ENCODE data around the gene INTS1.
A peak's percentile ranks its signal among the peaks of the same experiment; 100 is the strongest.
"Not testable (repeated sequence)": the region's sequence is repeated elsewhere in the genome, so short reads cannot be mapped to it uniquely, and the experiment has no call there.

INTS1 gene

DNA sequence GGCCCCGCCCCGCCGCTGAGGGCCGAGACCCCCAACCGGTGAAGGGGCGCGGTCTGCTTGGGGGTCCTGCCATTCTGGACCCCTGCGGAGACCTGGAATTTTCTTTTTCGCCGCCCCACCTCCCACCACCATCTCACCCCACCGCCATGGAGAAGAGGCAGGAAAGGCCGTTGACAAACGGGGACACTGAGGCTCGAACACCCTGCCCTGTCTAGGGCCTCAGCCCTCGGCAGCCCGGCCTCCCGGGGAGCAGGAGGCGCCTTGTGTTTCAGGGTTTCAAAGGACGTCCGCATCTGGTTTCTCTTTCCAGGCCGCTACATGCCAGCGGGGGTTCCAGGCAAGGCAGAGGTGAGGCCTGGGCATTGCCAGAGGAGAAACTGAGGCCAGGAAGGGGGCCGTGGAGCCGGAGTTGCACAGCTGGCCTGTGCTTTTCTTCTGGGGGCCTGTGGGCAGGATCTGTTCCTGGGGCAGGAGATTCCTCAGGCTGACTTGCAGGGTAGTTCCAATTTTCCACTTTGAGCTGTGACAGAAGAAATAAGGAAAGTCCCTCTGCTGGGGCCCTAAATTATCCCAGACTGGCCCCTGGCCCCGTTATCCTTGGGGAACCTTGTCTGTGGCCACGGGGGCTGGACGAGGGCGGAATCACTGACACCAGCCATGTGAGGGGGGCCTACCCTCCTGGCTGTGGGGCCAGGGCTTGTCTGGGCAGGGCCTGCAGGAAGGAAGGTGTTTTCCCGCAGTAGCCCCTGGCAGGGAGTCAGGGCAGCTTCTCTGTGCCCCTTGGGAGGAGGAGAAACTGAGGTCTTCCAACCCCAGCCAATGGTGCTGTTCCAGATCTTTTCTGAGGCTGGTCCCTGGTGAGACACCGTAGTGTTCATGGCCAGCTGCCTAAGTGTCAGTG is 44.0 kb downstream of the INTS1 start:
- DNase-seq = no peak

DNA sequence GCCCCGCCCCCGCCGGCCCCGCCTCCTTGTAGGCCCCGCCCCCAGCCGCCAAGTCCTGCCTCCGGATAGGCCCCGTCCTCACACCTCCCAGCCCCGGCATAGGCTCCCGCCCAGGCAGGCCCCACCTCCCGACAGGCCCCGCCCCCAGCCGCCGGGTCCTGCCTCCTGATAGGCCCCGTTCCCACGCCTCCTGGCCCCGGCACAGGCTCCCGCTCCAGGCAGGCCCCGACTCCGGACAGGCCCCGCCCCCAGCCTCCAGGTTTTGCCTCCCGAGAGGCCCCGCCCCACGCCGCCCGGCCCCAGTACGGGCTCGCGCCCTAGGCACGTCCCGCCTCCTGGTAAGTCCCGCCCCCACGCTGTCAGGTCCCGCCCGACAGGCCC is 44.7 kb downstream of the INTS1 start:
- DNase-seq = peak; percentile 89

DNA sequence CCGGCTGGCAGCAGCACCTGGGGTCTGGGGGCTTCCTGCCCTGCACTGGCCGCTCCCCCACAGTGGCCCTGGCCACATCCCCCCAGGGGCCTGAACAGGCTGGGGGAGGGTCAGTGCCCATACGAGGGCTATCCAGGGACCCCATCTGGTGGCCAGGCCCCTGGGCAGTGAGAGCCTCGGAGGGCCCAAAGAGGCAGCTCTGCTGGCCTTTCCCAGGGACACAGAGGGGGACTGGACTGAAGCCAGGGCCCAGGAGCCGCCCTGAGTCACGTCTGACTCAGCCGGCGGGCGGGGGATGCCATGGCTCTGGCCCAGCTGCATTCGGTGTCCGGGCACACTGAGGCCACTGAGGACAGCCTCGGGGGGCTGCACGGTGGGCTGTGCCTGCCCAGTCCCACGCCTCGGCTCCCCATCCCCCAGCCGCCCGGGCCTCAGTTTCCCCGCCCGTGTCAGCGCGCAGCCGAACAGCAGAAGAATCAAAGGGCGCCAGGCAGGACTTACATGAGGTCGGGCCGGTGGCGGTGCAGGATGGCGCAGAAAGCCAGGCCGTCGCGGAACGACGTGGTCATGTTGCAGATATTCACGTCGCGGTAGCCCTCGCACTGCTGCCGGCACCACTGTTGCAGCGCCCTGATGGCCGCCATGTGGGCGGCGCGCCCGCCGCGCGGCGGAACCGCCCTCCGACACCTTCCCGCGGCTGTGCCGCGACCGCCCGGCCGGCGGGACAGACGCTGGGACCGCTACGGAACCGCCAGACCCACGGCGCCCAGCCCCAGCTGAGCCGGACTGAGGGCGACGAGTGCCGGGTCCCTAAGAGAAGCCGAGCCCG is 45.3 kb downstream of the INTS1 start, which contains the start of gene MICALL2:
TSS of gene MICALL2 (minus strand) at position 788 of the 829 bp plus-strand sequence. CDS start at position 644, 144 bp downstream.
- no peak for DNase-seq

DNA sequence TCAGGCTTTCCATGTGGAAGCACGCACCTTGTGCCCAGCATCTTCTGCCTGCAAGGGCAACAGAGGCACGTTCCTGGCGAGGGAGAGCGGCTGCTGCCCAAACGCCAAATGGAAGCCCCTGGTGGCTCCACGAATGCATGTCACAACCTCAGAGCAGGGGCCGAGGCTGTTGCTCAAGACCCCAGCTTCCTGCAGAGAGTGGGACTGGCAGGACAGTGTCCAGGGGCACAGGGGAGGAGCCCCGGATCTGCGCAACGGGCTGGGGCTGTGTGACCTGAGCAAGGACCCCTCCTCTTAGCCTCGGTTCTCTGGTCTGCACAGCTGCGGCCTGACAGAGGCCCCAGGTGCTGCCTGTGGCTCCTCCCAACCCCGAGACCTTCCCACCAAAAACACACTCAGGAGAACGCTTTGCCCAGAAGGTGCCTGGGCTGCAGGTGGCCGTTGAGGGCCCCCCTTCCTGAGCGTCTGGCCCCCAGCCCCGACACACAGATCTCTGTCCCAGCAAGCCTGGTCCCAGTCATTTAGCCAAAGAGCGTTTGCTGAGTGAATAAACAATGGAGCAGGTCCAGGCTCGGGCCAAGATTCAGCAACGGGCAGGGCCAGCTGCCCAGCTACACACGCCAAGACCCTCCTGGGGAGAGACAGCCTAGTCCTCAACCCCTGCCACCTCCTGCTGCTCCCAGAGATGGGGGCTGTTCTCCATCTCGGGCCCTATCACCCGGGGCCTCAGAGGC is 46.1 kb downstream of the INTS1 start:
- DNase-seq = no peak

DNA sequence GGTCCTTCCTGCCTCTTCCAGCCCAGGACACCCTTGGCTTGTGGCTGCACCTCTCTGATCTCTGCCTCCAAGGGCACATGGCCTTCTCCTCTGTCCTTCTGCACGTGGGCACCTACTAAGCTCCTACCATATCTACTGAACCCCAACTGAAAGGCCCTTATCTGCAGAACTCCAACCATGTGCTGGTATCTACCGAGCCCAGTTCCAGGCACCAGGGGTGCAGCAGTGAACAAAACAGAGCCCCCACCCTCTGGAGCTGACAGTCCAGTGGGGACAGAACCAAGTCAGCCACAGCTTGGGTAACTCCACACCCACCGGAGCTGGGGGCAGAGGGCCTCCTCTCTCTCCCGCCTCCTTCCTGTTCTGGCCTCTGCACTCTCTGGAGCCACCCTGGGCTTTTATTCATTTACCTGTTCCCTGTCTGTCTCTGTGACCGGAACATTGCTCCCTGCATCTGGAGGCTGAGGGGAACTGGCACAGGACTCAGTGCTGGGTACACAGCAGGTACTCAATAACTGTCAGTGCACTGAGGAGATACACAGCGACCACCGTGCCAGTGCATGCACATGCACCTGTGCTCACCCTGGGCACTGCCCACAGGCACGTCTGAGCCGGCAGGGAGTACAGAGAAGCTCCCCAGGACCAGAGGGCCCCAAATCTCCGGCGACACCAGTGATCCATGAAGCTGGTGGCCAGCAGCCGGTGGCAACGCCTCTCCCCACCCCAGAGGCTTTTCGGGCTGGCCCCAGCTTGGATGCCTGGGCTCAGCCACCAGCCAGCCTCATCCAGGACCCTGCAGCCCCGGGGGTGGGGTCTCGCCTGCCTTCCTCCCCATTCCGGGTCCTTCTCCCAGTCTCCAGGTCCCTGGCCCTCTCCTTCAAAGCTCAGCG is 46.9 kb downstream of the INTS1 start:
- no peak for DNase-seq

DNA sequence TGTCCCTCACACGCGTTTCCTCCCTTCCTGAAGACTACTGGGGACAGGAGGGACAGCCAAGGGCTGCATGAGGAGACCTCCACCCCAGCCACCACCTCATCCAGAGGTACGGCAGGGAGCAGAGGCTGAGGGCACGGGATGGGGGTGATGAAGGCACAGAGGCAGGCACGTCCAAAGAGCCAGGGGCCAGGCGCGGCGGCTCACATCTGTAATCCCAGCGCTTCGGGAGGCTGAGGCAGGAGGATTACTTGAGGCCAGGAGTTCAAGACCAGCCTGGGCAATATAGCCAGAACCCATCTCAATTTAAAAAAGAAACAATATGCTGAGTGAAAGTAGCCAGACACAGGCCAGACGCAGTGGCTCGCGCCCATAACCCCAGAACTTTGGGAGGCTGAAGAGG is 48.2 kb downstream of the INTS1 start:
- no peak for DNase-seq

DNA sequence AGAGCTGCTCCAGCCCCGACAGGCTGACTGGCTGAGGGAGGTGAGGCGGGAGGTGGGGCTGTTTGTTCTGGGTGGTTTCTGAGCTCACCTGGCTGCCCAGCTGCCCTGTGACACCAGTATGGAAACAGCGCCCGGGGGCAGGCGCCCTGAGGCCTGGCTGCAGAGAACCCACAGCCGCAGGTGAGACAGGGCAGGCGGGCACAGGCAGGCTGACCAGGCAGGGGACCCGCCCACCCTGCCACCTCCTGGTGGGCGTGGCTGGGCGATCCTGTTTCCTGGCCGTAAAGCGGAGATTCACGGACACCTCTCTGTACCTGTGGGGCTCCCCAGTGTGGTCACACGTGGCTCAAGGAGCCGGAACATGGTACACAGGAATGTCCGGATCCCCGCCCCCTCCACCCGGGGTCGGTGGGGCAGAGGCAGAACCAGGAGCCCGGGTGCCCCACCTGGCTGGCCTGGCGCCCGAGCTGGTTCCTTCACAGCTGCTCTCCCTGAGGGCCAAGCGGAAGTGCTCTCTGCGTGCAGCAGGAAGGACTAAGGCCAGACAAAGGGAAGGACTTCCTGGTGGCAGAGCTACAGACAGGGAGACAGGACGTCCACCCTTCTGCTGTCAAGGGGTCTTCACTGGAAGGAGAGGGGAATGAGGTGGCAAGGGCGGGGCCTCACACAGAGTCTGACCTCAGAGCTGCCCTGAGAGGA is 48.8 kb downstream of the INTS1 start:
- DNase-seq = no peak

DNA sequence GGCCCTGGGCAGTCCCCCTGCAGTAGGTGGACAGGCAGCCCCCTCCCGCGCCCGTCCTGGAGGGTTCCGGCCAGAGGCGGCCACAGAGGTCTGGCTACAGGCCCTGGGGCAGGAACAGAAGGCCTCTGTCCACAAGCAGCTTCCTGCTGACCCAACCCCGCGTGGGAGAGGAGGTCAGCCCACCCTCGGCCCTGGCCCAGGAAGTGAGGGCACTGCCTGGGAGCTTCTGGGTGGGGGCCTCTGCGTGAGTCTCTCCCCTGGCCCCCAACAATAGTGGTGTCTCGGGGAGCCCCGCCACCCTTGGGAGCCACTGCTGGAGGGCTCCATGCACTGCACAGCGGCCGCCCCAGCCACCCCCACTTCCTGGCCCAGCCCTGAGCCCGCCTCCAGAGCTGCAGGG is 49.6 kb downstream of the INTS1 start:
- DNase-seq = no peak

DNA sequence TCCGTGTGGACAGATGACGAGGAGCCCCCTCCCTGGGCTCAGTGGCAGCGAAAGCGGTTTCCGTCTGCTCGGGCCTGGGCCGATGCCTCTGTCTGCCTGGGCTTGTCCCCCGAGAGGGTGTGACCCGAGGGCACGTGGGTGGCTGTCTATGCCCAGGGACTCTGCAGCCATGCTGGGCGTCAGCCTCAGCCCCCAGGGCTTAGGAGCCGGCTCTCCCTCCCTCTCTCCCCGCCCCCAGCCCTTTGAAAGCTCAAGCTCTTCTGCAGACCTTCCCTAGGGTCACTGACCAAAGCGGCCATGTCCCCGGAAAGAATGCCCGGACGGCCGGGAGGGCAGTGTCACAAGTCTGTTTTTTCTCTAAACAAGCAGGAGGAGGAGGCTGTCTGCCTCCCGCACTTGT is 52.0 kb downstream of the INTS1 start:
- no peak for DNase-seq

DNA sequence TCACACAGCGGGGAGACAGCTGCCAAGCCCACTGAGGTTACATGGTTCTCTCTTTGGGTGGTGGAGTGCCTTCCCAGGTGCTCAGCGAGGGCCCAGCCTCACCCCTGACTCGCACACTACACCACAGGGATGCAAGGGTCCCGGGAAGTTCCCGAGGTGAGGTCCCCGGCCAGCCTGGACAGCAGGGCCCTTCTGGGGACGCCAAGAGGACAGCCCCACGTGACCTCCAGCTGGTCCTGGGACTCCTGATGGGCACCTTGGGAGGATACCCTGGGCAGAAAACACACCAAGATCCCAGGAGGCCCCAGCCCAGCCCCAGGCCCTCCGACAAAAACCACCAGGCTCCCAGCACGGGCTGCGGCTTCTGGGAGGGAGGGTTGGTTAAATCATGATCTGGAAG is 53.2 kb downstream of the INTS1 start:
- DNase-seq = no peak

DNA sequence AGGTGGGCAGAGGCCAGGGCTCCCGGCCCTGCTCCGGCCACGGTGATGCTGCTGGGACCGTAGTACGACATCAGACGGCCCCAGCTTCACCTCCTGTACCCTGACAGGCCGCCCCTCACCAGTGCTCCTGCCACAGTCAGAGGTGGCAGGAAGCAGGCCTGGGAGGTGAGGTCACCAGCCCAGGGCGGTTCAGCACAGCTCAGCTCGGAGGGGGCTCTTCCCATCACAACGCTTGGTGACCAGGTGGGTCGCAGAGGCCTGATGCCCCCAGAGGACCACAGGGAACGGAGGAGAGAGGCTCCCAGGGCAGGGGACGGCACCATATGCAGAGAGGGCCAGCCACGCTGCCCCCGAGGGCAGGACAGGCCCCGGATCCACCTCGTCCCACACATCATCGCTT is 53.8 kb downstream of the INTS1 start:
- no peak for DNase-seq

DNA sequence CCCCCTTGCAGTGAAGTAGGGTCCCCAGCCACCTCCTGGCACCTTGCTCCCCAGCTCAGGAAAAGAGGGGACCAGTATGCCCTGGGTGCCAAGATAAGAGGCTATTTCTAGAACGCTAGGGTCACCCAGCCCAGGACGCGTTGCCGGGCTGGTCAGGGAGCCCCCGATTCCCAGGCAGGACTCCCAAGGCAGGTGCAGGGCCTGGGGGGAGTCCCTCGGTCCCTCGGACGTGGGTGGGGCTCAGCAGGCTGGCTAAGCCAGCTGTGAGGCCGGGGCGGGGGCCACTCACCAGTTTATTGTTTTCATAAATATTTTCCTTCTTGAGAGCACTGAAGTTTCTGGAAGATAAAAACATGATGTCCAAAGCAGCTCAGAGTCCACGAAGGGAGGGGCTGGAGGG is 54.2 kb downstream of the INTS1 start:
- DNase-seq = no peak

DNA sequence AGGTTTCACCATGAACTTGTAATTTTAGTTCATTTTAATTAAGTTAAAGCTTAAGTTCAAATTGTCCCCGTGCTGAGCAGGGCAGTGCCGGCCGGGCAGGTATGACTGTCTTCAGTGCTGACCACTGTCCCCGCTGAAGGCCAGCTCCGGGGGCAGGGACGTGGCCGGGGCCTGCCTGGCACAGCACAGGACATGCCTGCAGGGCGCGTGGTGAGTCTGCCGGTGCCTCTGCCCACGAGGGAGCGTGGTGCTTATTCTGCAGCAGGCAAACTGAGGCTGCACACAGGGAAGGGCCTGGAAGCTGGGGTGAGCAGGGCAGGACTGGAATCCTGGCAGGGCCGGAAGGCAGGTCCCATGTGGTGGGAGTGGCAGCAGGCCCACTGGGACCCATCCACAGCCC is 54.7 kb downstream of the INTS1 start:
- no peak for DNase-seq

DNA sequence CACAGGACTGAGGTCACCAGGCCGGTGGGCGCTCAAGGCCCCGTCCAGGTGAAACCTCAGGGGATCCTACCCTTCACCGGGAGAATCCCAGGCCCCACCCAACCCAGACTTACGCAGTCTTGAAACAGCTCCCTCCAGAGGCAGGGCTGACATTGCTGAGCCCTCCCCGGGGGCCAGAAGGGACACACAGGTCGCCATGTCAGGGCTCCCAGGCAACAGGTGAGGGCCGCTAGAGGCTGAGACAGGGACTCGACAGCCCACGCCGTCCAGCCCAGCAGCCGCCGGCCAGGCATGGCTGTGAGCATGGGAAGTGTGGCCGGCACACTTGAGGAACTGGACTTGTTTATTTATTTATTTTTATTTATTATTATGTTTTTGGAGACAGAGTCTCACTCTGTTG is 55.2 kb downstream of the INTS1 start:
- DNase-seq = no peak

DNA sequence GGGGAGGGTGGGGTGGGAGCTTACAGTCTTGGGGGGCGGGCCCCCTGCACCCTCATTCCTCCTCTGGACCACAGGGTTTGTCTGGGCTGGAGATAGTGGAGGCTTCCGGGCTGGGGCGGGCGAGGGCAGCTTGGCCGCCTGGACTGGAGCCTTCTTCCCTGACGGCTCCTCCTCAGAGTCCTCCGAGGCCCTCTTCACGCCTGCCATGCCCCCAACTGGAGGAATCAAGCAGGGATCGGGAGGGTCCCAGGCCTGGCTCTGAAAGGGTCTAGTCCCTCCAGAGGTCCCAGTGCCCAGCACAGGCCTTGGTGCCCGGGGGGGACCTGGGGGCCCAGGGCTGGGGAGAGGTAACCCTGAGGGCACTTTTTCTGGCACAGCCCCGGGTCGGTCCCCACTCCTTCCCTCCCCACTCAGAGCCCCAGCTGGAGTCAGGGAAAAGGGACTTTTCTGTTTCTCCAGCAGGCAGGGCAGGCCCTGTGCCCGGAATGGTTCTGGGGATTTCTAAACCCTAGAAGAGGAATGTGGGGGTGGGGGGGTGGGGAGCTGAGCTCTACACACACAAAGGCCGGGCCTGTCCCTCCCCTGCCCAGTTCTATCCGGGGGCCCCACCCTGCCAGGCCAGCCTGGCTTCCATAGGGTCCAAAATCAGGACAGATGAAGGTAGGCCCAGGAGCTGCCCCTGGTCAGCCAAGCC is 56.5 kb downstream of the INTS1 start:
- no peak for DNase-seq

DNA sequence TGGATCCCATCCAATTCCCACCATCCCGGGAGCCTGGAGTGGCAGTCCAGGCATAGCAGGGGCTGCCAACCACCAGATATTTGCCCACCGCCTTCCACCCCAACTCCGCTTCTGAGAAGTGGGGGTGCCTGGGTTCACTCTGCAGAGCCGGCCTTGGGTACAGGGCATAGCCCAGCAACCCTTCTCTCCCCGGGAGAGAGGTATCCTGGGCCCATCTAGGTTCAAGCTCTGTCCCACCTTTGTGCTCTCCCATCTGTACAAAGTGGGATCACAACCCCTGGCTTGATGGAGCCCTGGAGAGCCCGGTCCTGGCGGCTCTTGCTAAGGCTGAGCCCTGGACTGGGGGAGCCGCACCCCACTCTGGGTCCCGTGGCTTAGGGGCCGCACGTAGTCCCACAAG is 57.1 kb downstream of the INTS1 start:
- no peak for DNase-seq

DNA sequence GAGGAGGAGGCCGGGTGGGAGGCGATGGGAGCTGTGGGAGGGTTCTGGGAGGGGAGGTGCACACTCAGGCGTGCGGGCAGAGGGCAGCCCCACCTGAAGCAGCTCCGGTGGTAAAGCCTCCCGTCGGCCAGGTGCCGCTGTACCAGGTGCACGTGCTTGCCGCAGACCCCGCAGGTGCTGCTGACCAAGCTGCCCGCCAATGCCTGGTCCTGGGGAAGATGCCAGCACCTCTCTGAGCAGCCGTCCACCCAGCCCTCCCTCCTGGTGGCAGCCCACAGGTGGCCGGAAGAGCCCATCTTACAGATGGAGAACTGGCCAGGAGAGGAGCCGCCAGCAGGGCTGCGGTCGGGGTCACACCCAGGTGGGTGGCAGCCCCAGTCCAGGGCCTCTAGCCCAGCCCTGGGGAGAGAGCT is 57.6 kb downstream of the INTS1 start:
- no peak for DNase-seq

DNA sequence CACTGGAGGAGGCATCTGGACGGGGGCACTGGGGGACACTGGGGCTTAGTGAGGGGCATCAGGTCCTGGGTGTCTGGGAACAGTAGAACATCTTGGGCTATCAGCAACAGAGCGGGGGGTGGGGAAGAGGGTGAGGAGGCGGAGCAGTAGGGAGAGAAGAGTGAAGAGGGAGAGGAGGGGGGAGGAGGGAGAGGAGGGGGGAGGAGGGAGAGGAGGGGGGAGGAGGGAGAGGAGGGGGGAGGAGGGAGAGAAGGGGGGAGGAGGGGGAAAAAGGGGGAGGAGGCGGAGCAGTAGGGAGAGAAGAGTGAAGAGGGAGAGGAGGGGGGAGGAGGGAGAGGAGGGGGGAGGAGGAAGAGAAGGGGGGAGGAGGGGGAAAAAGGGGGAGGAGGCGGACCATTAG is 58.2 kb downstream of the INTS1 start:
- DNase-seq = not testable (repeated sequence)

DNA sequence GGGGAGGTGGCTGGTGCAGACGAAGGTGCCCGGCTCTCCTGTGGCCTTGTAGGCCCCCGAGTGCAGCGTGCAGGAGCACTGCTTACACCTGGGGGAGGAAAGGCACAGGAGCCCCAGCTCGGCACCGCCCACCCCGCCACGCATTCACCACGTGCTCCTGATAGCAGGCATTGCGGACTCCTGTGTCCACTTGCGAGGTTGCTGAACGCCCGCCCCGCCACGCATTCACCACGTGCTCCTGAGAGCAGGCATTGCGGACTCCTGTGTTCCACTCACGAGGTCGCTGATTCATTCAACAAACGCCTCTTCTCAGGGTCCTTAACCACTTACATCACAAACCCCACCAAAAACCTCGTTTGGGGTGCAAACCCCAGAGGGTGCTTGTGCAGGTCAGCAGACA is 58.8 kb downstream of the INTS1 start:
- no peak for DNase-seq

DNA sequence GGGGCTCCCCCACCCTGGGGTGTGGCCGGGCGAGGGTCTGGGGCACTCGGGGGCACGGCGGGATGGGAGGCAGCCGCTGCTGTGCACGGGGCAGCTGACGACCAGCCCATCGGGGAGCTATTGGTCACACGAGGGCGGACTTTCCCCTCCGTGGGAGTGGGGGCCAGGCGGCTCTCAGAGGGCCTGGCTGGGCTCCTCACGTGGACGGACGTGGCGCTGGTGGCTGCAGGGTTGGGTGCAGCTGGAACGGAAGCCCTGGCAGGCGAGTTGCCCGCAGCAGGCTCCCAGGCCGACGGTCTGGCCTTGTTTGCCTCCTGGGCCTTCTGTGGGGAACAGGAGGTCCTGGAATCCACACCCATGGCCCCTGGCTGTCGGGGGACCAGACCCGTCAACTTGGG is 59.3 kb downstream of the INTS1 start:
- no peak for DNase-seq
